ENCODE data around the gene RAB3GAP1. TPM values are rescaled to one million over a fixed set of nuclear protein-coding genes. Genes with fewer than 3 reads are reported as not detected.
A peak's percentile ranks its signal among the peaks of the same experiment; 100 is the strongest.

The RAB3GAP1 gene
- total RNA-seq, 1 donor from 2014 or later = 63.6 TPM

Small RNA genes lying within 50 kb of the gene (small RNA-seq; reads per million reads assigned to genes)
- 0.29 reads per million, percentile 50 among the genes with 10 or more reads in this experiment for gene SNORA40B (ENCODE audit: low replicate concordance)

Other genes starting within 250 kb of the RAB3GAP1 start
- gene ACMSD, start 213.7 kb upstream of the RAB3GAP1 start, total RNA-seq = not detected
- 59.4 TPM for gene CCNT2, start 133.5 kb upstream of the RAB3GAP1 start, total RNA-seq
- 0.21 TPM for gene MAP3K19, start 4.8 kb upstream of the RAB3GAP1 start, total RNA-seq

Data from tongue (tissue), 2 donors.